GM18870 (cell line): ENCODE measurements around the gene CDH23.

Experiments
- ATAC-seq: cut with Tn5 transposase; IDR thresholded peaks from one replicate; pipeline ENCODE4 v1.9.1; 2021; ENCODE audit warnings: moderate library complexity; ENCODE audit not compliant: unreplicated experiment

Gene CDH23

GRCh38 chr10:71512312-71512711, 115.6 kb downstream of the CDH23 start:
- ATAC-seq = no peak

DNA sequence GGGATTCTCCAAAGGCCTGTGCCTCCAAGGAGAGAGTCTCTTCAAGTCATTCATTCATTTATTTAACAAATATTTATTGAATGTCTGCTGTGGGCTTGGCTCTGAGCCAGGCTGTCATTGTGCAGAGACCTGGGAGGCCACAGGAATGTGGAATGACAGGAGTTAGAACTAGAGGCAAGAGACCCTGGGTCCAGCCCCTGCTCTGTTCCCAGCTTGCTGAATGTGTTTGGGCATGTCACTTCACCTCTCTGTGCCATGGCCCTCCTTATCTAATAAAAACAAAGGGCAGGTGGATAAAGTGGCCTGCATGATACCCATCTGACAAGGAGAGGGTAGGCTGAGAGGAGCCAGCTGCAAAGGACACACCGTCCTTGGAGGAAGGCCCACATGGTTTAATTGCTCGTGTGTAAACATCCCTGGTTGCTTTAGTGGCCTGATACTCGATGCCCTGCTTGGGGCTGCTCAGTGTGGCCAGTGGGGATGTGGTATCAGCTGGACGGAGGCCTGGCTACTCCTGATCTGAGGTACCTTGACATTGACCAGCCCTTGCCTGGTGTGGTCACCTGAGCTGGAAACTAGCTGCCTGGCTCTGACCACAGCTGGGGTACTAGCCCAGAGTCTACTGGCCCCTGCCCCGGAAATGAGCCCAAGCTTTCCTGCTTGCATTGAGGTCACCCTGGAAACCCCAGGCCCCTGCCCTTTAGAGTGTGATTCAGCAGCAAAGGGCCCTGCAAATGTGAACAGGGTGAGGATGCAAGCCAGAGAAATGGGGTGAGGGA, 116.2 kb downstream of the CDH23 start:
- ATAC-seq = no peak

DNA sequence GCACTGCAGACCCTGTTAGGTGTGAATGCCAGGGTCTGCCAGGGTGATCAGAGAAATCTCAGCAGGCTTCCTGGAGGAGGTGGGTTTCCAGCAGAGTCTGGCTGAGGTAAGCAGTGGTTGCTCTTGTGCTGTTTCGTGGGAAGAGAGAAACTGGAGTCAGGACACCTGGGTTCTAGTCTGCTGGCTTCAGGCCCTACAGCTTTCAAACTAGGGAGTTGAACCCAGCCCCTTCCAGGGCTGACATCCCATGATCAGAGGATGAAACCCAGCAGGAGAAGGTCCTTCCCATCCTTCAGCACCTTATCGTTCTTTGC, 116.8 kb downstream of the CDH23 start:
- ATAC-seq = no peak

- ATAC-seq = no peak
Observed at GRCh38 chr10:71513936-71514335, 117.2 kb downstream of the CDH23 start.

DNA sequence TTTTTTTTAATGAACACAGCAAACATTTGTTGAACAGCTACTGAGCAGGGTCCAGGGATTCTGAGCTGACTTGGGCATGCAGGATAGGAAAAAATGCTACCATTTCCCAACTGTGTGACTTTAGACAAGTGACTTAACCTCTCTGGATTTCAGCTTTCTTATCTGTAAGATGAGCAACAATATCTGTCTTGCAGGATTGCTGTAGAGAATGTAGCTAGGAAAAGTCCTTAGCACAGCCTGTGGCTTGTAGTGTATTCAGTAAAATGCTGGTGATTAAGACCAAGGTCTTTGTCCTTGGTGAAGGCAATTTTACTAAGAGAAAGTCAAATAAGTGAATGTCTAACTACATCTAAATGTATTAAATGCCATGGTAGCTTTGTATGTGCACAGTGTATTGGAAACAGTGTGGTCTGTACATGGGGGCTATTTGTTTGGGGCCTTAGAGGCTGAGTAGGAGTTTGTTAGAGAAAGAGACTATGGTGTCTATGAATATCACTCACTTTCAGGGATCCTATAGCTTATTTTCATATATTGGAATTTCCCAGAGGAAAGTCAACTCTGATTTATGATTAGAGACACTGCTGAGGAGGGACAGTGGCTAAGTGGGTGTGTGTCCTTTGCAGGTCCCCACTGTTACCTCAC, 118.9 kb downstream of the CDH23 start:
- ATAC-seq = no peak

DNA sequence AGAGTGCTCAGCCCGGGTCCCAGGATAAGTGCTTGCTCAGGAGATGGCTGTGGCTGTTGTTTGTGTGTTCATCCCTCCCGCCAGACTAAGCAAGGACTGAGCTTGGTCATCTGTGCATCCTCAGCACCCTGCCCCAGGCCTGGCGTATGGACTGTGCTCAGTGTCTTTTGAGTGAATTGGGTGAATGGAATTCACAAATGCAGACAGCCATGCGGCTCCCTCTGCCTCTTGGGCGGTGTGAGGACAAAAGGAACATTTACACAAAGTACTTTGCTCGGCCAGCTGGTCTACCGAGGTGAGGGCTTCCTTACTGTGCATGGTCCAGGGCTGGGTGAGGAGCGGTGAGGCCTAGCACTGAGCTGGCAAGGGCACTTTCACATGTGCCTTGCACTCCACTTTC, 120.2 kb downstream of the CDH23 start:
- ATAC-seq = no peak

DNA sequence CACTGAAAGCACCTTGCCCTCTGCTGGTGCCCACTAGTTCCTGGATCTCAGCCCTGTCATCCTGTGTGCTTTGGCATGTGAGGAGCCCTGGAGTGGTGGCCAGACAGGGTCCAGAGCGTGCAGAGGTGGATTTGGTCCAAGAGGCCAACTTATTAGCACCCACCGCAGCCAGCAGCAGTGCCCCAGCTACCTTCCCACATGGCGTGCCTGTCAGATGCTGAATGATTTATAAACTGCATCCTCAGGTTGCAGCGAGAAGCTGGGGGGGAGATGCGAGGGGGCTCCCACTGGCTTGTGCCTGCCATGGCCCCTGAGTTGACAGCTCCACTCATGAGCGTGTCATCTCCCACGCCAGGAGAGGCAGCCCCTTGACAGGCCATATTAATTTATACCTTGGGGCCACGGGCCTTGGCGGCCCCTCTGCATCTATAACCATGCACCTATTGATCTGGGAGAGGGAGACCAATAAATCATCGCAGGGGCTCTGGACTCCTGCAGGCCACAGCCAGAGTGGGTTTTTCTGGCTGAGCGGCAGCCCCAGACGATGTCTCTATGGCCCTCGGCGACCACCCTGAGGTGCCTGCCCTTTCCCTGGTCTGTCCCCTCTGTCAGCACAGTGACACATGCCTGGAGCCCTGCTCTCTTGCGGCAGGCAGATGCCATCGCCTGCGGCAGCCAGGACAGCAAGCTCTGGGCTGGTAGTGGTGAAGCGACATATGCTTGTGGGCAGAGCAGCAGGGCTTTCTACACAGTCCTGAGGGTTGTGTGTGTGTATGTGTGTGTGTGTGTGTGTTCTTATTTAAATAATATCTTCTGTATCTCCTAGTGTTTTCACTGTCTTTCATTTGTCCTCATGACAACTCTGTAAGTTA, 120.8 kb downstream of the CDH23 start:
- no peak for ATAC-seq

DNA sequence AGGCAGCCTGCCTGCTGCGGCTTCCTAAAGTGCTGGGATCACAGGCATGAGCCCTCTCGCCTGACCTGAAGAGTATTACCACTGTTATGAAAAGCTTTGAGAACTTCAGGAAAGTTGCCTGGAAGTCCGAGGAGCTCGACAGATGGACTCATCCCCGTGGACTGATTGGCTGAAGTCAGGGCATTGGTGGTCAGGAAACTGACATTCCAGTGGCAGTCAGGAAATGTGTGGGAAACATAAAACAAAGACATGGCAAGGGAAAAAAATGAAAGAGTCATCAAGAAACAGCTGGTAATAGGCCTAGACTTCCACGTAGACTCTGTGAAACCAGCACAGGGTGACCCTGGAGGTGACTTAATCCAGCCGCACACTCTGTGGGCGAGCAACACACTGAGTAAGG, 123.3 kb downstream of the CDH23 start:
- no peak for ATAC-seq

DNA sequence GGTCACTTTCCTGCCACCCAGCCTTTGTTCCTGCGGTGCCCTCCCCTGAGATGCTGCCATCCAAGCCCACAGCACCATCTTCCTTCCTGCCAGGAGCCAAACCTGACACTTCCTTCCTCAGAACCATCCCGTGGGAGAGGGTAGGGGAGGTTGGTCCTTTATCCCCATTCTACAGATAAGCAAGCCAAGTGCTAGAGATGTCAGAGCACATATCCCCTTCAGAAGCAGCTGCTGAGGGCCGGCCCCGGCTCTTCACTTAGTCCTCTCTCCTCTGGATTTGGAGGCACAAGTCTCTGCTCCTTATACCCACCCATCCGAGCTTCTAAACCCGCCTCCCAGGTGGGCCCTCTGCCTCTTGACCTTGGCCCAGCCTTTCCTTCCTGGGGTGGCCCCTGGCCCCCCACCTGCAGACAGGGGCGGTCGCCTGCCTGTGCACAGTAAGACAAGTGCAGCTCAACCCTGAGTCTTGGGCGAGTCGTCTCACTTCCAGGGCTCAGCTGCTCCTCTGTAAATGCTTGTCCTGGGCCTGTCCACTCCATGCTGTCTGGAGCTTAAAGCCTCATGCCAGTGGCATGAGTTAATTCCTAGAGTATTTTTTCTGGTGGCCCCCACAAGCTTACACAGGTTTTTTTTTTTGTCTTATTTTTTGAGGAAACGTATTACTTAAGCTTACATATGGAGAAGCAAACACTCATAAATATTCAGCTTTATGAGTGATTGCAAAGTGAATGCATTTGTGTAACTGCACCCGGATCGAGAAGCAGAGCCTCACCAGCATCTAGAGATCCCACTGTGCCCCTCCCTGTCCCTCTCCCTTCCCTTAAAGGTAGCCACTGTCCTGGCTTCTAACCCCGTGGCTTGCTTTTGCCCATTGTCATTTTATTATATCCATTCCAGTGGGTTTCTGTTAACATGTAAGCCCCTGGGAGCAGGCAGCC, 125.1 kb downstream of the CDH23 start:
- ATAC-seq = no peak

GRCh38 chr10:71522442-71523144, 125.9 kb downstream of the CDH23 start:
- ATAC-seq = no peak

DNA sequence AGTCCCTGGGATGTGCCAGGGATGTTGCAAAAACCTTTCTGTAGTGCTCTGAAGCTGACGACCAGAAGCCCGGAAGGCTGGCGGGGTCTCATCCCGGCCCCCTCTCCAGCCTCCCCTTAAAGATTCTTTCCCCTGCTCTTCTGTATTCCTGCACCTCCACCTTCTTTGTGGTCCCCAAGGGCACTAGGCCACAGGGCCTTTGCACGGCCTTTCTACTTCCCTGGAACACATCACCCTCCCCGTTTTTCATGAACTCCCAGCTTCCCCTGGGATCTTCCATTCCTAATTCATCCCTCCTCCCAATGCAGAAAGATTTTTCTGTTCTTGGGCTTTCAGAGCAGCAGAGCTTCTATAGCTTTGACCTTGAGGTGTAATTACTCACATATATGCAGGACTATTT, 127.0 kb downstream of the CDH23 start:
- ATAC-seq = no peak

DNA sequence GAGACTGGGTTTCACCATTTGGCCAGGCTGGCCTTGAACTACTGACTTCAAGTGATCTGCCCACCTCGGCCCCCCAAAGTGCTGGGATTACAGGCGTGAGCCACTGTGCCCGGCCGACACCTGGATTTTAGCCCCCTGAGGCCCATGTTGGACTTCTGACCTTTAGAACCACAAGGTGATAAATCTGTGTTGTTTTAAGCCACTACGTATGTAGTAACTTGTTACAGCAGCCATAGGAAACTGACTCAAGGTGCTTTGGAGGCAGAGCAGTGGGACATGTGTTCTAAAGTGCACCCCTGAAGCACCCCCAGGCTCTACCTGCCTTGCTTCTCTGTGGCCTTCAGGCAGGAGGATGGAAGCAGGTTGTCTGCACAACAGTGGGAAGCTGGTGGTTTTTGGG, 128.4 kb downstream of the CDH23 start:
- ATAC-seq = no peak

- no peak for ATAC-seq
Observed at GRCh38 chr10:71525721-71526120, 129.0 kb downstream of the CDH23 start.

DNA sequence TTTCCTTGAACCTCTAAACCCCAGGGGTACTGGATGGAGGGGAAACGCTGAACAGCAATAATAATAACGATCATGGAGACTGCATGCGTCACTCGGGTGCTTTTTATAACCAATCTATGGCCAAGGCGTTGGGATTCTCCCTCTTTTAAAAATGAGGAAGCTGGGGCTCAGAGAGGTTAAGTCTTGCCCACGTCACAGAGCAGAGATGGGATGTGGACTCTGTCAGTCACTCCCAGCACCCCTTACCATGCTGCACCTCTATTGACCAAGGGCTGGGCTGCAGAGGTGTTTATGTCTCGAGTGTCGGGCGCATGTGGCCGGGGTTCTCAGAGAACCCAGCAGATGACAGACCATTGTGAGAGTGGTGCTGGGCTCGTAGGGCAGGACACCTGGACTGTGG, 129.9 kb downstream of the CDH23 start:
- ATAC-seq = no peak

DNA sequence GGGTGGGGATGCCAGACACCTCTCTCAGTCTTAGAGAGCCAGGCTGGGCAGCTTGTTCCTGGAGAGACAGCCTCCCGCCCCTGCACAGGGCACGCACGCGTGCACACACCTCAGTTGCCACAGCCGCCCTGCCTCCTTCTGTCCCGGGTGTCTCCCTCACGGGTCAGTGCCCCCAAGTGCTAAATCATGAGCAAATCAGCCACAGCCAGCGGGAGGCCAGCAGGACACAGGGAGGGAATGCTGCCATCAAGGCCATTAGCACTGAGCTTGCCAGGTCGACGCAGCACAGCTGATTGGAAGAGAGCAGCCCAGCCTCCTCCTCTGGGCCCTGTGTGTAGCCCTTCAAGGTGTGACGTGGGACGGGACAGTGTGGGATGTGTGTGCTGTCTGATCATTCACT, 130.4 kb downstream of the CDH23 start:
- ATAC-seq = no peak

GRCh38 chr10:71528371-71529206, 131.9 kb downstream of the CDH23 start:
- no peak for ATAC-seq

GRCh38 chr10:71529207-71529827, 132.6 kb downstream of the CDH23 start:
- no peak for ATAC-seq

DNA sequence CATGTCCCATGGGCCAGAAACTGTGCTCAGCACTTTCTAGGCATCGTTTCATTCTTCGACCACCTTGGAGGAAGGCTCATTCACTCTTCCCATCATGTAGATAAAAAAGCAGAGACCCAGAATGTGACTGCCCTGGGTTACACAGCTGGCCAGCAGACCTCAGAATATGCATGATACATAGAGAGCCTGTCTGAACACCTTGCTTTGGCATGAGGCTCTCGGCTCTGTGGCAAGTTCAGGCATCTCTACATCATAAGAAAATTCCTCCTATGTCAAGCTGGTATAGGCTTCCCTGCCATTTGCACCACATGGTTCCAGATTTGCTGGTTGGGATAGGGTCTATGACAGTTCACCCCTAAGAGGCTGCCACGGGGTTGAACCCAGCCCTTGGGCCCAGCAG, 134.1 kb downstream of the CDH23 start:
- no peak for ATAC-seq
